ENCODE data around the gene CFAP73.
A peak's percentile ranks its signal among the peaks of the same experiment; 100 is the strongest.

CFAP73 gene

GRCh38 chr12:113142886-113143332 is 6.6 kb upstream of the CFAP73 start:
- H3K4me3 ChIP-seq (ENCODE audit: low read length), result no peak overlapping the region
- TF ChIP-seq ZNF274 (IDR thresholded peaks at IDR 0.05; ENCODE audit: low read depth, low read length), result no peak

GRCh38 chr12:113143959-113144358 is 5.6 kb upstream of the CFAP73 start:
- H3K4me3 ChIP-seq (ENCODE audit: low read length), result no peak overlapping the region
- no peak for TF ChIP-seq ZNF274 (IDR thresholded peaks at IDR 0.05; ENCODE audit: low read depth, low read length)

GRCh38 chr12:113144806-113145205 is 4.7 kb upstream of the CFAP73 start:
- no peak for TF ChIP-seq ZNF274 (IDR thresholded peaks at IDR 0.05; ENCODE audit: low read depth, low read length)
- no peak overlapping the region for H3K4me3 ChIP-seq (ENCODE audit: low read length)

GRCh38 chr12:113145720-113146551 is 3.6 kb upstream of the CFAP73 start:
- no peak for TF ChIP-seq ZNF274 (IDR thresholded peaks at IDR 0.05; ENCODE audit: low read depth, low read length)

GRCh38 chr12:113146999-113147398 is 2.5 kb upstream of the CFAP73 start:
- no peak overlapping the region for H3K4me3 ChIP-seq (ENCODE audit: low read length)
- no peak for TF ChIP-seq ZNF274 (IDR thresholded peaks at IDR 0.05; ENCODE audit: low read depth, low read length)

More at GRCh38 chr12:113145720-113146551, 3.6 kb upstream of the CFAP73 start:
- H3K4me3 ChIP-seq (ENCODE audit: low read length), result no peak overlapping the region

- no peak overlapping the region for H3K4me3 ChIP-seq (ENCODE audit: low read length)
- TF ChIP-seq ZNF274 (IDR thresholded peaks at IDR 0.05; ENCODE audit: low read depth, low read length), result no peak
Observed at GRCh38 chr12:113151655-113152054, 2.1 kb downstream of the CFAP73 start.

GRCh38 chr12:113152196-113152834 is 2.8 kb downstream of the CFAP73 start:
- no peak for TF ChIP-seq ZNF274 (IDR thresholded peaks at IDR 0.05; ENCODE audit: low read depth, low read length)
- H3K4me3 ChIP-seq (ENCODE audit: low read length), result no peak overlapping the region; the same call in 1 of the 2 replicates

- H3K4me3 ChIP-seq (ENCODE audit: low read length), result peak overlapping the region; percentile 38; the same call in 1 of the 2 replicates
- no peak for TF ChIP-seq ZNF274 (IDR thresholded peaks at IDR 0.05; ENCODE audit: low read depth, low read length)
Observed at GRCh38 chr12:113152835-113153814, 3.6 kb downstream of the CFAP73 start.

GRCh38 chr12:113154351-113154973 is 4.9 kb downstream of the CFAP73 start:
- no peak for TF ChIP-seq ZNF274 (IDR thresholded peaks at IDR 0.05; ENCODE audit: low read depth, low read length)
- H3K4me3 ChIP-seq (ENCODE audit: low read length), result peak overlapping the region; percentile 29; the same call in 1 of the 2 replicates

- no peak overlapping the region for H3K4me3 ChIP-seq (ENCODE audit: low read length)
- TF ChIP-seq ZNF274 (IDR thresholded peaks at IDR 0.05; ENCODE audit: low read depth, low read length), result no peak
Observed at GRCh38 chr12:113155060-113155459, 5.5 kb downstream of the CFAP73 start.

GRCh38 chr12:113155646-113156045 is 6.1 kb downstream of the CFAP73 start:
- TF ChIP-seq ZNF274 (IDR thresholded peaks at IDR 0.05; ENCODE audit: low read depth, low read length), result no peak
- no peak overlapping the region for H3K4me3 ChIP-seq (ENCODE audit: low read length)

- no peak overlapping the region for H3K4me3 ChIP-seq (ENCODE audit: low read length)
- TF ChIP-seq ZNF274 (IDR thresholded peaks at IDR 0.05; ENCODE audit: low read depth, low read length), result no peak
Observed at GRCh38 chr12:113157218-113157859, 7.8 kb downstream of the CFAP73 start.
